Neuronal stem cell (in vitro differentiated cells): ENCODE measurements around the gene PDE8A.
A peak's percentile ranks its signal among the peaks of the same experiment; 100 is the strongest.

ENCODE experiments used
- DNase-seq: peaks from one replicate; pipeline ENCODE4 v3.0.0-alpha.2; 2013; ENCODE audit warnings: low spot score
- H2AFZ ChIP-seq: one replicate; pipeline ENCODE4 v1.6.1; 2013; ENCODE audit warnings: mild to moderate bottlenecking, low read length, inconsistent platforms
- H2AK5ac ChIP-seq: 2 replicates; pipeline ENCODE4 v1.6.1; 2013; ENCODE audit warnings: low read depth, mild to moderate bottlenecking, inconsistent platforms, low read length, moderate library complexity, mixed read lengths
- H2BK120ac ChIP-seq: 2 replicates; pipeline ENCODE4 v1.6.1; 2013; ENCODE audit warnings: low read depth, mild to moderate bottlenecking, inconsistent platforms, low read length, moderate library complexity, mixed read lengths
- H2BK12ac ChIP-seq: one replicate; pipeline ENCODE4 v1.6.1; 2013; ENCODE audit warnings: low read length, inconsistent platforms
- H2BK15ac ChIP-seq: 2 replicates; pipeline ENCODE4 v1.6.1; 2013; ENCODE audit warnings: mild to moderate bottlenecking, low read length, inconsistent platforms, mixed read lengths
- H2BK5ac ChIP-seq: one replicate; pipeline ENCODE4 v1.6.1; 2013; ENCODE audit warnings: inconsistent platforms, mild to moderate bottlenecking, low read length, moderate library complexity
- H3K14ac ChIP-seq: one replicate; pipeline ENCODE4 v1.6.1; 2013; ENCODE audit warnings: low read length, inconsistent platforms
- H3K18ac ChIP-seq: 2 replicates; pipeline ENCODE4 v1.6.1; 2013; ENCODE audit warnings: low read length, inconsistent platforms
- H3K23ac ChIP-seq: 2 replicates; pipeline ENCODE4 v1.6.1; 2013; ENCODE audit warnings: low read depth, mild to moderate bottlenecking, mixed read lengths, low read length, inconsistent platforms; ENCODE audit not compliant: poor library complexity
- H3K27ac ChIP-seq: replicated peaks from 3 replicates; pipeline ENCODE4 v1.5.1; 2013; ENCODE audit warnings: low read length, inconsistent platforms
- H3K27me3 ChIP-seq, 3 experiments: 2 replicates each; pipeline ENCODE4 v1.6.1; 2013; ENCODE audit warnings: low read length in 3 of 3, mild to moderate bottlenecking in 2 of 3, inconsistent platforms in 1 of 3, low read depth in 1 of 3, mixed read lengths in 1 of 3, moderate library complexity in 1 of 3; ENCODE audit not compliant: control insufficient read depth in 3 of 3, insufficient read depth in 3 of 3
- H3K36me3 ChIP-seq, 2 donors: replicated peaks in 1 of 2; 2 replicates each; pipeline ENCODE4 v1.6.1; 2013; ENCODE audit warnings: low read length in 2 of 2; ENCODE audit not compliant: control insufficient read depth in 2 of 2, insufficient read depth in 2 of 2
- H3K4ac ChIP-seq: 2 replicates; pipeline ENCODE4 v1.6.1; 2013; ENCODE audit warnings: inconsistent platforms, mild to moderate bottlenecking, low read length, moderate library complexity
- H3K4me1 ChIP-seq, 2 donors: 1 replicate in 1 of 2; 2 replicates in 1 of 2; pipeline ENCODE4 v1.6.1; 2013; ENCODE audit warnings: low read length in 2 of 2, low read depth in 1 of 2; ENCODE audit not compliant: control insufficient read depth in 2 of 2, insufficient read depth in 1 of 2
- H3K4me2 ChIP-seq: one replicate; pipeline ENCODE4 v1.6.1; 2013; ENCODE audit warnings: mild to moderate bottlenecking, low read length, inconsistent platforms; ENCODE audit not compliant: insufficient read depth, poor library complexity, severe bottlenecking
- H3K4me3 ChIP-seq, 2 donors: 2 replicates each; pipeline ENCODE4 v1.5.1; 2013; ENCODE audit warnings: low read length in 2 of 2, mild to moderate bottlenecking in 2 of 2, inconsistent platforms in 1 of 2, moderate library complexity in 1 of 2
- H3K79me1 ChIP-seq: one replicate; pipeline ENCODE4 v1.6.1; 2013; ENCODE audit warnings: low read depth, mild to moderate bottlenecking, inconsistent platforms, low read length, moderate library complexity
- H3K9ac ChIP-seq: one replicate; pipeline ENCODE4 v1.6.1; 2013; ENCODE audit warnings: mild to moderate bottlenecking, low read depth, low read length, inconsistent platforms; ENCODE audit not compliant: poor library complexity
- H3K9me3 ChIP-seq, 2 donors: replicated peaks in 1 of 2; 2 replicates each; pipeline versions ENCODE3 to v1.6.1; 2013; ENCODE audit warnings: low read length in 2 of 2, mild to moderate bottlenecking in 2 of 2, inconsistent platforms in 1 of 2, low read depth in 1 of 2, mixed read lengths in 1 of 2, moderate library complexity in 1 of 2; ENCODE audit not compliant: control insufficient read depth in 2 of 2, insufficient read depth in 1 of 2
- H4K8ac ChIP-seq: one replicate; pipeline ENCODE4 v1.6.1; 2013; ENCODE audit warnings: low read depth, mild to moderate bottlenecking, inconsistent platforms, low read length, moderate library complexity
- H4K91ac ChIP-seq: one replicate; pipeline ENCODE4 v1.6.1; 2013; ENCODE audit warnings: low read length, low read depth, mild to moderate bottlenecking, inconsistent platforms; ENCODE audit not compliant: poor library complexity
- WGBS, 2 donors: extraction: QIAGEN DNeasy Blood & Tissue Kit; methylation state at CpG; one replicate each; pipeline ENCODE4 v1.1.7; 2013; ENCODE audit warnings: missing lambda C conversion rate in 2 of 2, mixed read lengths in 1 of 2; ENCODE audit not compliant: insufficient read length in 2 of 2, insufficient replicate concordance in 1 of 2; ENCODE audit errors: extremely low coverage in 2 of 2; 5-methylcytosine and 5-hydroxymethylcytosine counted together

Gene PDE8A

DNA sequence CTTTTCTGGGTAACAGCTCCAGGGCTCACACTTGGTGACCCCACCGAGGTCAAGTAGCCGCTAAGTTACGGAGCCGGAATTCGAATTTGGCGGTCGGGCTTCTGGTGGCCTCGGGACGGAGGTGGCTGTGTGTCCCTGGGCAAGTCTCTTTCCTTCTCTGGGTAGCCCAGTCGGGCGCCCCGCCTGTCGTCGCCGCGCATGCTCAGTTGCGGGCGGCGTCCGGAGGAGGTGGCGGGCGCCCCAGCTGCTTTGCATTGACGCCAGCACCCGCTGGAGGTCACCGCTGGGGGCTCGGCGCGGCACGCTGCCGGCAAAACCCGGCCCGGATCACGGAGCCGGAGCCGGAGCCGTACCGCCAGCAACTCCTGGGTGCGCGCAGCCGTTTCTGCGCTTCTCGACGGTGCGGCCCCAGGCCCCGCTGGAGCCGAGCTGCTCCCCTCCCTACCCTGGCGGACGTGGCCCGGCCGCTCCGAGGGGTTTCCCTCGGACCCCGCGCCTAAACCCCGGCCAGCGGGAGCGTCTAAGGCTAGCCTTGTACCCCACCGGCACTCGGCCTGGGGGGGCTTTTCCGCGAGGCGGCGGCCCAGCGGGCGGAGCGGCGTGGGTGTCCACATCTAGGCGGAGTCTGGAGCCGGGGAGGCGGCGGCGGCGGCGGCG is 474 bp upstream of the PDE8A start:
- Histone ChIP-seq H2AFZ (peak overlapping the region; percentile 100), H2AK5ac (peak overlapping the region; percentile 47), H3K4me1 (peaks cover 2 to 5% of the 10 kb centered on the region in 2 donors), H4K8ac (no peak overlapping the region), H3K4me2 (peak overlapping the region; percentile 99), H3K4me3 (peak overlapping the region; percentile 84 to 90), H3K27ac (no peak overlapping the region), H3K27me3 (peaks cover 14 to 45% (median 30%) of the 10 kb centered on the region in 3 experiments), H2BK15ac (peak overlapping the region; percentile 62), H3K4ac (no peak overlapping the region), H3K23ac (peak overlapping the region; percentile 71), H3K9me3 (no peaks in the 10 kb centered on the region), H2BK120ac (peak overlapping the region; percentile 62), H3K36me3 (no peaks in the 10 kb centered on the region), H2BK5ac (no peak overlapping the region), H2BK12ac (no peak overlapping the region), H3K14ac (no peak overlapping the region), H4K91ac (no peak overlapping the region), H3K79me1 (no peaks in the 10 kb centered on the region), H3K9ac (peak overlapping the region; percentile 33), H3K18ac (peak overlapping the region; percentile 86)
- WGBS, 2 donors, result no CpG with 5 or more reads among the region's 75 CpGs
- DNase-seq, result peak; percentile 93

DNA sequence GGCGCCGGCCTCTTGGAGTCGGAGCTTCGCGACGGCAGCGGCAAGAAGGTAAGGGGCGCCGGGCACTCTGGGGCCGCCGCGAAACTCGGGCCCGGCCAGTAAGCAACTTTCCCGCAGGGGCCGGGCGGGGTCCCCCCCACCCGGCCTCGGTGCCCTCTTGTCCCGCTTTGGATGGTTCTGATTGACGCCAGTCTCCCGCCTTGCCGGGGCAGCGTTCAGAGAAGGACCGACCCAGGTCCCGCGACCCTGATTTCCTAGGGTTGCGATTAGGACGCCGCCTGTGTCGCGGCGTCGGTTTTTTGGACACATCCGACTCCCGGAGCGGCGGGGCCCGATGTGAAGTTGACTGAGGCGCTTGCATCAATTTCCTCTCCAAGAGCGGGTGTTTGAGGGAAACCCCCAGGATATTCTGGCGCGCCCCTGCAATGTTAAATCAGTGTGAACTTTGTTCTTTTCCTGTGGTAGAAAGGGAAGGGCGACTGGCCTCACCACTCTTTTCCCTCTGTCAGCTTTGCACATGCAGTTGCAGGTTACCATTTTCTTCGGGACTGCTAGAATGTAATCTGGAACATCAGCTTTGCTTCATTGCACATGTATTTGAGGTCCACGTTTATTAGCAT is 755 bp downstream of the PDE8A start:
- Histone ChIP-seq H2BK5ac (no peak overlapping the region), H3K79me1 (no peaks in the 10 kb centered on the region), H3K18ac (peak overlapping the region; percentile 83), H3K4me3 (peak overlapping the region; percentile 80 to 84), H2BK120ac (no peak overlapping the region), H3K23ac (no peak overlapping the region), H3K4me1 (peaks cover 2 to 5% of the 10 kb centered on the region in 2 donors), H3K27me3 (peaks cover 14 to 45% (median 22%) of the 10 kb centered on the region in 3 experiments), H4K8ac (no peak overlapping the region), H3K4ac (no peak overlapping the region), H3K36me3 (no peaks in the 10 kb centered on the region), H3K4me2 (peak overlapping the region; percentile 63), H2AK5ac (no peak overlapping the region), H3K14ac (no peak overlapping the region), H3K9ac (no peak overlapping the region), H2BK15ac (no peak overlapping the region), H3K27ac (no peak overlapping the region), H4K91ac (no peak overlapping the region), H2AFZ (peak overlapping the region; percentile 100), H2BK12ac (no peak overlapping the region), H3K9me3 (no peaks in the 10 kb centered on the region)
- WGBS, 2 donors, result no CpG with 5 or more reads among the region's 46 CpGs
- no peak for DNase-seq

DNA sequence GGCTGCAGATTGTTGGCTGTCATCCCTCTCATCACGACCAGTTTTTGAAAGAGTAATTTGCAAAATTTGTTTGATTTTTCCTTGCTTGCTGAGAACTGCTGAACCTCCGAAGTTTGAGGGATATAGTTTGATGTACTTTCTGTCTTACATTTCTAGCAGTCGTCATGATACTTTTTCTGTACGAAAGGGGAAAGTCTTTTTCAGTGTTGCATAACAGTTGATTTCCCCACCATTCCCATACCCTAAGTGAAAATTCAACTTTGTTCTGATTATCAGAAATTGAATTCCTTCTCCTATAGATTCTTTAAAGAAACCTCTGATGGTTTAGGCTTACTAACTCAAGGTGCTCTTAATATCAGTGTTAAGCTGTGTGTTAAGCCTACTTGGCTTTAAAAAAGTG is 1.6 kb downstream of the PDE8A start:
- peaks cover 2 to 5% of the 10 kb centered on the region in 2 donors for H3K4me1 ChIP-seq
- H3K27me3 ChIP-seq, result peaks cover 14 to 44% (median 15%) of the 10 kb centered on the region in 3 experiments
- H3K9me3 ChIP-seq, result no peaks in the 10 kb centered on the region
- no peak overlapping the region for H3K9ac ChIP-seq
- no peak overlapping the region for H4K8ac ChIP-seq
- no peak overlapping the region for H3K4me3 ChIP-seq
- WGBS, 2 donors, result no CpG with 5 or more reads among the region's 4 CpGs
- no peak overlapping the region for H2BK120ac ChIP-seq
- no peak overlapping the region for H2AK5ac ChIP-seq
- no peak overlapping the region for H2BK12ac ChIP-seq
- H3K27ac ChIP-seq, result no peak overlapping the region
- no peak overlapping the region for H2AFZ ChIP-seq
- no peak overlapping the region for H2BK15ac ChIP-seq
- H3K14ac ChIP-seq, result no peak overlapping the region
- no peak overlapping the region for H3K4me2 ChIP-seq
- DNase-seq, result no peak
- H3K23ac ChIP-seq, result no peak overlapping the region
- H2BK5ac ChIP-seq, result no peak overlapping the region
- H3K79me1 ChIP-seq, result no peaks in the 10 kb centered on the region
- no peaks in the 10 kb centered on the region for H3K36me3 ChIP-seq
- H3K4ac ChIP-seq, result no peak overlapping the region
- H3K18ac ChIP-seq, result no peak overlapping the region
- no peak overlapping the region for H4K91ac ChIP-seq

DNA sequence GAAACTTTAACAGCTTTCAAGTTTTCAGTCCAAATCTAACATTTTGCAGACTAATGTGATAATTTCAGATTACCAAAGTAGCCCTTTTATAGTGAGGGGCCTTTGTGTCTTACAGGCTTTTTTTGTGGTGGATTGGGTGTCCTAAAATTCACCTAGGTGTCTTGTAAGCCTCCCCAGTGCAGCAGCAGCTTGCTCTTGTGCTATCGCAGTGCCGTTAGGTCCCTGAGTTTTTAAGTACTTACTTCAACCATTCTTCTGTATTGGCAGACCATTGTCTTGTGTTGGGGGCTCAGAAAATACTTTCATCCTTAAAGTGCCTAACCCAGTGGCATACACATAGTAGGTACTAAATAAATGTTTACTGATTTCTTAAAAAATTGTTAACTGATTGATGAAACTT is 2.1 kb downstream of the PDE8A start:
- Histone ChIP-seq H2BK5ac (no peak overlapping the region), H3K27ac (no peak overlapping the region), H3K4me3 (no peak overlapping the region), H4K8ac (no peak overlapping the region), H2AFZ (no peak overlapping the region), H2BK12ac (no peak overlapping the region), H3K4me1 (peaks cover 2 to 5% of the 10 kb centered on the region in 2 donors), H4K91ac (no peak overlapping the region), H3K36me3 (no peaks in the 10 kb centered on the region), H3K4me2 (no peak overlapping the region), H3K79me1 (no peaks in the 10 kb centered on the region), H2AK5ac (no peak overlapping the region), H2BK15ac (no peak overlapping the region), H3K18ac (no peak overlapping the region), H3K27me3 (peaks cover 11 to 40% (median 14%) of the 10 kb centered on the region in 3 experiments), H3K14ac (no peak overlapping the region), H3K9me3 (no peaks in the 10 kb centered on the region), H2BK120ac (no peak overlapping the region), H3K4ac (no peak overlapping the region), H3K9ac (no peak overlapping the region), H3K23ac (no peak overlapping the region)
- no CpG with 5 or more reads among the region's 2 CpGs for WGBS, 2 donors
- DNase-seq, result no peak
